CD4-positive, alpha-beta T cell treated with Interleukin-4 for 4 hours (primary cell): Measurements from ENCODE around the gene CDADC1.
A peak's percentile ranks its signal among the peaks of the same experiment; 100 is the strongest.

Experiments
- DNase-seq: peaks from one replicate; pipeline ENCODE4 v3.0.0-alpha.2; 2020

The CDADC1 gene

GRCh38 chr13:49297338-49297737 lies 49.6 kb downstream of the CDADC1 start:
- no peak for DNase-seq

- DNase-seq = no peak
These were observed 50.7 kb downstream of the CDADC1 start for GRCh38 chr13:49298416-49298815.

GRCh38 chr13:49298903-49299605 lies 51.3 kb downstream of the CDADC1 start:
- no peak for DNase-seq

- no peak for DNase-seq
These were observed 52.6 kb downstream of the CDADC1 start for GRCh38 chr13:49300276-49300675.

DNA sequence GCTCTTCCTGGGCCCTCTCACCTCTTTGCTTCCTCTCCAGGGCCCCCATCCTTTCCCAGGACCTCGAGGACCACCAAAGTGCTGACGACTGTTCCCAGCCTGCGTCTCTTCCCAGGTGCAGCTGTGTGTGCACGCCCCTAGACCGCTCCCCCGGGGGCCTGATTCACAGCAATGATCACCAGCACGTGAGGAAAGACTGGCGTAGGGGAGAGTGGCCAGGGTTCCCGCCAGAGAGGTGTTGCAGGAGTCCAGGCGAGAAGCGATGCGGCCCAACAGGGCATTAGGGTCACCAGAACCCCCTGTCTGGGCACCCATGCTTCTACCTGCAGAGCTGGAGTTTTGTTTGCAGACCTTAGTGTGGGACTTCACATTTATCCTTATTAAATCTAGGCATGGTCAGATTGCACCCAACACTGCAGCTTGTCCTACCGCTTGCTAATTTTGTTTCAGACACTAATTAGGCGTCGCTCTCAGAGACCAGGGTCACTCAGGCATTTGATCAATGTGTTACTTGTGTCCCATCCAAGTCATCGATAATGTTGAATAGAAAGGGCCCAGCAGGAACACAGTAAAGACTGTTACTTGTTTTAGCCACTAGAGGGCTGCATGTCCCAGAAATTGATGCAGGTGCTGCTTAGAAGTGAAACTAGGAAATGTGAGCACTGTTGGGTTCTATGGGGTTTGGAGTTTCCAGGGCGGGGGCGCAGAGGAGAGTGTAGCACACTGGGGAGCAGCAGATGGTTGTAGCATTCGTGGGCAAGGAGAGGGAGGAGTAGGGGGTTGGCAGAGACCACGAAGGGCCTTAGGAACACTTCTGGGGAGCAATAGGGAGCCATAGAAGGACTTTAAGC lies 53.2 kb downstream of the CDADC1 start:
- peak; percentile 86 for DNase-seq

DNA sequence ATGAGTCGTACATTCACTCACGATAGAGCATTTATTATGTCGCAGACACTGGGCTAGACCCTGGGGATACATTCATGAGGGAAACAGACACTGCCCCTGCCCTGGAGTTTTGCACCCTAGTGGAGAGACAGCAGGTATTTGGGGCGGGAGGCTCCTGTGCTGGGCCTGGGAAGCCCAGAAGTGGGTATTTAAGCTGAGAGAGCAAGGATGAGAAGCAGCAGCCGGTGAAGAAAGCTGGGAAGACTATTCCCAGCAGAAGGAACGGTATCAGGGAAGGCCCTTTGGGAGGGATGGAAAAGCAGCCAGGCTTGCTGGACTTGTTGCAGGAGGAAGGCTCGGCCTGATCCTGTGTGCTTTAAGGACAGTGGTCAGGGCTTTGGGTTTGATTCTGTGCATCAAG lies 54.5 kb downstream of the CDADC1 start:
- DNase-seq = no peak

DNA sequence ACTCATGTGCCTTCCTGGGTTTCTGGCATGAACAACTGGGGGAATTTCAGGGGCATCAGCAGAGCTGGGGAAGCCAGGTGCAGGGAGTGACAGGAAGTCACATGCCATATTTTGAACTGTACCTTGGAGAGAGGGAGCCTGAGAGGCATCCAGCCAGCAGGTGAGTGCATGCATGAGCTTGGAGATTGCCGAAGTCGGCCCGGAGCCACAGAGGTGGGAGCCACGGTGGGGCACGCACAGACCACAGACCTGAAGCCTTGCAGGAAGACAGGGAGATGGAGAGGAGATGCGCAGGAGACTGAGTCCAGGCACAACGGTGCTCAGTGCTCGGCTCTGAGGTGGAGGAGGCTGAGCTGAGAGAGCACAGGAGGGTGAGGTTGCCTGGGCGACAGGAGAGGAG lies 55.1 kb downstream of the CDADC1 start:
- no peak for DNase-seq

GRCh38 chr13:49303533-49304252 lies 56.0 kb downstream of the CDADC1 start:
- DNase-seq = no peak

DNA sequence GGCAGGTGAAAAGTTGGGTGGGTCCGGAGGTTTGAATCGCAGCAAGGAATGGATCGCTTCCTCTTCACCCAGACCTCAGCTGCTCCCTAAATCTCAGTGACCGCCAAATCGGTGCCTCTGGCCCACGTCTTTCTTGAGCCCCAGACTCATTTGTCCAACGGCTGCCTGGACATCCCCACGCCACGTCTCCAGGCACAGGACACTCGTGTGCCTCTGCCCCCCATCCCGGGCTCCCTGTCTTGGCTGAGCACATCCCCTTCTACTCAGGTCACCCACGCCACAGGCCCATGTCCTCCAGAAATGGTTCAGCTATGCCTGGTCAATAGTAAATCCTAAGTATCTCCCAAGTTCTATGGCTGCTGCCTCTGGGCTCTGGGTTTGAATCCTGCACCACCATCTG lies 56.6 kb downstream of the CDADC1 start:
- no peak for DNase-seq

- no peak for DNase-seq
These were observed 57.3 kb downstream of the CDADC1 start for GRCh38 chr13:49304763-49305700.

DNA sequence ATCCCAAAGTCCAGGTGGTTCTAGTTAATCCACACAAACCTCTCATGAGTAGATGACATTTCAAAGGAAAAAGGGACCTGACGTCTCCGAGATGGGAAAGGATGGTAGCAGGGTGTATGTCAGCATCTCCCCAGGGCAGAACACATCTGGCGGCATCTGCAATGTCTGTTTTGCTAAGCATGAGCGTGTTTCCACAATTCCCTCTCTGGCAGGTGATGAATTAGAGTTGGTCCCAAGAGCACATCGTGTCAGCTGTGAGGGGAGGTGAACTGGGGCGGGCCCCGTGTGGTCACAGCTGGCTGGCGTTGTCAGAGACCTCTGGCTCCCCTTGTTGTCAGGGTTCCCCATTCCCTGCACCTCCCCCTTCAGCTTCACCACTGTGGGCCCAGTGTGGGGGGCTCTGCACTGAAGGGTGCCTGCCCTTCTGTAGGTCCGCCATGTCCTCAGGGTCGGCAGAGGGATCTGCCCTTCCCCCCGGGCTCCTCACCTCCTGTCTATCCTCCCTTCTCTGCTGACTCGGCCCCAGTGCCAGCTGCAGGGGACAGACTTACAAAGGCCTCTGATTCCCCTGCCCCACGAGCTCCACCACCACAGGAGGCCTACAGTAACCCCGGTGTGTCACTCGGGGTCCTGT lies 58.2 kb downstream of the CDADC1 start:
- no peak for DNase-seq

GRCh38 chr13:49307365-49307764 lies 59.6 kb downstream of the CDADC1 start:
- DNase-seq = no peak

GRCh38 chr13:49308097-49308875 lies 60.6 kb downstream of the CDADC1 start:
- no peak for DNase-seq

- DNase-seq = no peak
These were observed 61.2 kb downstream of the CDADC1 start for GRCh38 chr13:49308921-49309408.

GRCh38 chr13:49310251-49310650 lies 62.5 kb downstream of the CDADC1 start:
- no peak for DNase-seq

DNA sequence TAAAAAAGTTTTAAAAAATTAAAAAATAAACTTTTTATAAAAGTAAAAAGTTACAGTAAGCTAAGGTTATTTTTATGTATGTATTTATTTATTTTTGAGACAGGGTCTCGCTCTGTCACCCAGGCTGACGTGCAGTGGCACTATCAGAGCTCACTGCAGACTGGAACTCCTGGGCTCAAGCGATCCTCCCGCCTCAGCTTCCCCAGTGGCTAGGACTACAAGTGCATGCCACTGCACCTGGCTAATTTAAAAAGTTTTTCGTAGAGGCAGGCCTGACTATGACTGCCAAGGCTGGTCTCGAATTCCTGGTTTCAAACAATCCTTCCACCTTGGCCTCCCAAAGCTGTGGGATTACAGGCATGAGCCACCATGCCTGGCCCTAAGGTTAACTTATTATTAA lies 64.1 kb downstream of the CDADC1 start:
- no peak for DNase-seq

GRCh38 chr13:49314344-49314882 lies 66.7 kb downstream of the CDADC1 start:
- no peak for DNase-seq

DNA sequence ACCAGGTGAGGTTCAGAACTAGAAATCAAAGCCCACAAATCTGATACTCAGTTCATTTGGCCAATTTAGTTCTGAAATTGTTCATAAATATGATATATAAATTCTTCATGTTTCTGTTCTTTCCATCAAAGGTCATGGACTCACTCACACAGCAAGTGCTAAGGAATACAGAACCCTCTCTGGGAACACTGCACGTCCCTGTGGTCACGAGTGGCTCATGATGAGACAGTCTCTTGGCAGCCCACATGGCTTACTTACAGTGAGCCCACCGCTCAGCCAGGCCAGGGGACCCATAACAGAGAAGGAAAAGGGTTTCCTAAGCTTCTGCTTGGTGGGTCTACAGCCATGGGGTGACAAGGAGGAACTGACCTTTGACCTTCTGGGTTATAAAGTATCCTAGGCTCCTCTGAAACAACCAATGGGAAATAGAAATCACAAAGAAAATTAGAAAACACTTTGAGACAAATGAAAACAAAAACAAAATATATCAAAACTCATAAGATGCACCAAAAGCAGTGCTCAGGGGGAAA lies 67.4 kb downstream of the CDADC1 start:
- no peak for DNase-seq

GRCh38 chr13:49315756-49316482 lies 68.2 kb downstream of the CDADC1 start:
- no peak for DNase-seq

DNA sequence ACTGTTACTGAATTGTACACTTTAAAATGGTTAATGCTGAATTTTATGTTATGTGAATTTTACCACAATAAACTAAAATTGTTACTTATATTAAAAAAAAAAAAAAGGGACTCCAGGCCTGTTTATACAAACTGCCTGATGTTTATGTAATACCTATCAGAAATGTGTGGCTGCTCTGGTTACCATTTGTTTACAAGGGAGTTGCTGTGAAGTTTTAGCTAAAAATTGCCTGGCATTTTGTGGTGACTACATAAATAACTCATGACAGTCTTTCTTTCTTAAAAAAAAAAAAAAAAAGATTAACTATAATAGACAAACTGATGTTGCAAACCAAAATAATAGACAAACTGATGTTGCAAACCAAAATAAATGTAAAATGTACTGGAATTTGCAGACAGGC lies 71.8 kb downstream of the CDADC1 start:
- no peak for DNase-seq
